LNCaP clone FGC (cell line): Measurements from ENCODE around the gene CDC42EP3.

ENCODE experiments used
- DNase-seq: peaks from one replicate; pipeline ENCODE4 v3.0.0-alpha.2; 2011; ENCODE audit warnings: low read depth
- H3K4me3 ChIP-seq: 2 replicates; pipeline ENCODE4 v1.5.1; 2011; ENCODE audit warnings: mild to moderate bottlenecking, low read depth, low read length, control low read depth
- CTCF ChIP-seq: IDR thresholded peaks from 2 replicates; pipeline ENCODE4 v1.5.1; 2012; ENCODE audit warnings: mild to moderate bottlenecking; ENCODE audit not compliant: control insufficient read depth, insufficient read depth; ENCODE audit errors: extremely low read depth

The CDC42EP3 gene

GRCh38 chr2:37652199-37652640, 19.2 kb downstream of the CDC42EP3 start:
- DNase-seq = no peak
- H3K4me3 ChIP-seq = no peak overlapping the region
- no peak for TF ChIP-seq CTCF

DNA sequence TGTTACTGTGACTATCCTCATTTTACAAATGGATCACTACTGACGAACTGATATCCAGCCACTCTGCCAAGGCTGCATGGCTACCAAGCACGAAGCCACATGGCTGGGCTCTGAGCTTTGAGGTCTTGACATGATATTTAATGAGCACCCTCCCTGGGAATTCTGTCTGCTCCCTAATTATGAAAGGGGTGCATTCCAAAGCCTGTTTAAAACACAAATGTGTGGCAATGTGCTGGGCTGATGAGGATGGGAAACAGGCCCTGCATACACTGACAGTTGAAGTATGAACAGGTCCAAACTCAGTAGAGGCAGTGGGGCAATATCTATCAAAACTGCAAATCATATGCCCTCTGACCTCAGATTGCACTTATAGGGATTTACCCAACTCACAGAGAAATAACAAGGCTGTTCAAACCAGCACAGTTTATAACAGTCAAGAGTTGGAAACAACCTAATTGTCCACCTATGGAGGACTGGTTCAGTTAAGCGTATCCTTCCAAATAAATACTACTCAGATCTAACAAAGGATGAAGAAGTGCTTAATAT, 20.8 kb downstream of the CDC42EP3 start:
- no peak overlapping the region for H3K4me3 ChIP-seq
- DNase-seq = no peak
- no peak for TF ChIP-seq CTCF

DNA sequence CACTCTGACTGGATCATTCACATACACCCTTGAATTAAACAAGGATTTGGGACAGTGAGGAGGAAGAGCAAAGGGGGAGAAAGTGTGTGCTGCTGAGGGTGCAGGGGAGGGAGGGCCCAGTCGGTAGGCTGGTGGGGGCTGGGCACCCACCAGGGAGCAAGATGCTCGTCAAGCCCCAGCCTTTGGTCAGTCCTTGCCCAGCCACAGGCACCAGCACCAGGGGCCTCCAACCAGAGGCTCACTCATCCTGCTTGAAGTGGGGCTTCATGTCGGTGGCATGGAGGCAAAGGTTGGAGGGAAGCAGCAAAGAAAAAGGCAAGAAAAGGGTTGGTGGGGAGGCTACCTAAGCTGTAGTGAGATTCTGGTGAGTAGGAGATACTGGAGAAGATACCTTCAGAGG, 21.9 kb downstream of the CDC42EP3 start:
- TF ChIP-seq CTCF = no peak
- no peak overlapping the region for H3K4me3 ChIP-seq
- DNase-seq = no peak

DNA sequence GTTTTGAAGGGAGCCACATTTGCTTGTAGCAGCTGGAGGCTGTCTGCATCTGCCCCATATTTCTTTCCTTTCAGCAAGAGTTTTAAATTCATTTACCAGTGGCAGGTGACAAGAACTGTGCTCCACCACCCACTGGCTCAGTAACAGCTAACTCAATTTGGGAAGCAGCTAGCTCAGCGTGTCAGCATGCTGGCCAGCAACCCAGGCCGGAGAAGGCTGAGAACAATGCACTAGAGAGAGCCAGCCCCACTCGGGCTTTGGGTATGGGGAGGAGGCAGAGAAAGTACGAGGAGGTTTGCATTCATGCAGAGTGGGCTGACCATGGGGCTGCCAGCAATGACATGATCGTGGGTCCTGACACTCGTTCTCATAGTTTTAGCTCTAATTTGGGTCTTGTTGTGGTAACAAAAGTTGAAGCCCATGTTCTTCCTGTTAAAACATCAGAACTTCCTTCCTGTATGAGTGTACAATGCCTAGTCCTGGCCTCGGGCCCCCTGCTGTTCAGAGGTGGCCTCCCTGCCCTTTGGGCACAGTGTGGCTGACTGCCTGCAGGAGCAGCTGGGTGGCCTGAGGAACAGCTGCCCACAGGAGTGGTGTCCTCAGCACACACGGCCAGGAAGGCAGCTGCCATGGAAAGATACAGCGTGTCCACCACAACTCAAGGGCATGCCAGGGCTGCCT, 23.0 kb downstream of the CDC42EP3 start:
- no peak for DNase-seq
- no peak for TF ChIP-seq CTCF
- no peak overlapping the region for H3K4me3 ChIP-seq

GRCh38 chr2:37647971-37648330, 23.5 kb downstream of the CDC42EP3 start:
- no peak for TF ChIP-seq CTCF
- no peak for DNase-seq
- H3K4me3 ChIP-seq = no peak overlapping the region

GRCh38 chr2:37645836-37646235, 25.6 kb downstream of the CDC42EP3 start:
- DNase-seq = no peak
- no peak overlapping the region for H3K4me3 ChIP-seq
- no peak for TF ChIP-seq CTCF

GRCh38 chr2:37645362-37645761, 26.1 kb downstream of the CDC42EP3 start:
- TF ChIP-seq CTCF = no peak
- H3K4me3 ChIP-seq = no peak overlapping the region
- no peak for DNase-seq
